ENCODE results near the gene CD33.

Gene CD33

GRCh38 chr19:51203916-51204315 lies 21.0 kb upstream of the CD33 start:
- no peaks in the 10 kb centered on the region for H3K27me3 ChIP-seq (ENCODE audit: insufficient read depth, poor library complexity, severe bottlenecking)
- H3K4me3 ChIP-seq (replicated peaks; ENCODE audit: insufficient read depth, low read length), result no peak overlapping the region
- TF ChIP-seq SPI1 (IDR thresholded peaks at IDR 0.05; ENCODE audit: borderline replicate concordance, low read depth), result no peak
- no peak for TF ChIP-seq GABPA (IDR thresholded peaks at IDR 0.05; ENCODE audit: low read depth)
- no peak for TF ChIP-seq CTCF (IDR thresholded peaks at IDR 0.05; ENCODE audit: insufficient read depth, low read length)
- no peak for TF ChIP-seq REST (IDR thresholded peaks at IDR 0.05; ENCODE audit: insufficient replicate concordance, low read depth)
- no peak for TF ChIP-seq POLR2AphosphoS5 (IDR thresholded peaks at IDR 0.05; ENCODE audit: low read depth)
- DNase-seq (ENCODE audit: low read depth in 1 of 2, low spot score in 1 of 2), result peak in 1 of 2 experiments; percentile 24
- H3K27ac ChIP-seq (replicated peaks), result no peak overlapping the region

GRCh38 chr19:51204321-51204720 lies 20.6 kb upstream of the CD33 start:
- H3K27me3 ChIP-seq (ENCODE audit: insufficient read depth, poor library complexity, severe bottlenecking), result no peaks in the 10 kb centered on the region

GRCh38 chr19:51207747-51208146 lies 17.1 kb upstream of the CD33 start:
- Histone ChIP-seq H3K27ac (replicated peaks) (no peak overlapping the region), H3K4me3 (replicated peaks; ENCODE audit: insufficient read depth, low read length) (no peak overlapping the region), H3K27me3 (ENCODE audit: insufficient read depth, poor library complexity, severe bottlenecking) (no peaks in the 10 kb centered on the region)
- TF ChIP-seq REST (IDR thresholded peaks at IDR 0.05; ENCODE audit: insufficient replicate concordance, low read depth), result no peak
- no peak for TF ChIP-seq CTCF (IDR thresholded peaks at IDR 0.05; ENCODE audit: insufficient read depth, low read length)
- no peak for TF ChIP-seq GABPA (IDR thresholded peaks at IDR 0.05; ENCODE audit: low read depth)
- no peak for TF ChIP-seq SPI1 (IDR thresholded peaks at IDR 0.05; ENCODE audit: borderline replicate concordance, low read depth)
- no peak for TF ChIP-seq POLR2AphosphoS5 (IDR thresholded peaks at IDR 0.05; ENCODE audit: low read depth)
- DNase-seq (ENCODE audit: low read depth in 1 of 2, low spot score in 1 of 2), result no peak

More at GRCh38 chr19:51204321-51204720, 20.6 kb upstream of the CD33 start:
- no peak for DNase-seq (ENCODE audit: low read depth in 1 of 2, low spot score in 1 of 2)
- TF ChIP-seq REST (IDR thresholded peaks at IDR 0.05; ENCODE audit: insufficient replicate concordance, low read depth) (no peak), GABPA (IDR thresholded peaks at IDR 0.05; ENCODE audit: low read depth) (no peak), POLR2AphosphoS5 (IDR thresholded peaks at IDR 0.05; ENCODE audit: low read depth) (no peak), CTCF (IDR thresholded peaks at IDR 0.05; ENCODE audit: insufficient read depth, low read length) (no peak), SPI1 (IDR thresholded peaks at IDR 0.05; ENCODE audit: borderline replicate concordance, low read depth) (no peak)
- no peak overlapping the region for H3K4me3 ChIP-seq (replicated peaks; ENCODE audit: insufficient read depth, low read length)
- H3K27ac ChIP-seq (replicated peaks), result no peak overlapping the region

Data from HL-60 (cell line).